IgD-negative memory B cell (primary cell): ENCODE results near the gene CDC42EP4. TPM values are rescaled to one million over a fixed set of nuclear protein-coding genes. Genes with fewer than 3 reads are reported as not detected.
"Not testable (repeated sequence)": the region's sequence is repeated elsewhere in the genome, so short reads cannot be mapped to it uniquely, and the experiment has no call there.

Experiments used
- H3K27ac Mint-ChIP-seq, 3 donors: one replicate each; pipeline ENCODE4 v1.8.0; 2020 to 2022; ENCODE audit warnings: mild to moderate bottlenecking in 3 of 3, mixed read lengths in 3 of 3, moderate library complexity in 1 of 3
- H3K27me3 Mint-ChIP-seq: one replicate; pipeline ENCODE4 v1.8.0; 2021; ENCODE audit warnings: mixed read lengths
- H3K36me3 Mint-ChIP-seq: one replicate; pipeline ENCODE4 v1.8.0; 2020; ENCODE audit warnings: mild to moderate bottlenecking, mixed read lengths
- H3K4me1 Mint-ChIP-seq, 3 donors: one replicate each; pipeline ENCODE4 v1.8.0; 2020 to 2022; ENCODE audit warnings: mixed read lengths in 3 of 3, mild to moderate bottlenecking in 1 of 3
- H3K4me3 Mint-ChIP-seq, 4 donors: one replicate each; pipeline ENCODE4 v1.8.0; 2020 to 2022; ENCODE audit warnings: mild to moderate bottlenecking in 4 of 4, mixed read lengths in 4 of 4, moderate library complexity in 3 of 4
- H3K9me3 Mint-ChIP-seq, 3 donors: one replicate each; pipeline ENCODE4 v1.8.0; 2020 to 2021; ENCODE audit warnings: mixed read lengths in 3 of 3, mild to moderate bottlenecking in 1 of 3
- polyA plus RNA-seq: library from polyadenylated mRNA; unstranded; fragments of 300-500 nt; fragmentation: Illumina TruSeq; gene quantifications from one replicate; pipeline ENCODE4 v1.2.3, GENCODE V29; 2021

Gene CDC42EP4
- polyA plus RNA-seq, 1 donor from 2014 or later = 0.39 TPM

GRCh38 chr17:73335591-73336407, 24.0 kb upstream of the CDC42EP4 start:
- Mint-ChIP-seq H3K9me3 (no peaks in the 10 kb centered on the region), H3K27ac (no peak overlapping the region), H3K4me1 (peaks cover 0 to 2% (median 0%) of the 10 kb centered on the region in 3 donors), H3K36me3 (peaks cover 3% of the 10 kb centered on the region), H3K27me3 (peaks cover 3% of the 10 kb centered on the region), H3K4me3 (no peak overlapping the region)

GRCh38 chr17:73334771-73335513, 23.1 kb upstream of the CDC42EP4 start:
- Mint-ChIP-seq H3K36me3 (peaks cover 3% of the 10 kb centered on the region), H3K4me3 (no peak overlapping the region), H3K9me3 (no peaks in the 10 kb centered on the region), H3K27ac (no peak overlapping the region), H3K27me3 (peaks cover 3% of the 10 kb centered on the region), H3K4me1 (peaks cover 0 to 2% (median 0%) of the 10 kb centered on the region in 3 donors)

GRCh38 chr17:73333445-73333844, 21.6 kb upstream of the CDC42EP4 start:
- not testable (repeated sequence) for H3K4me3 Mint-ChIP-seq, H3K27me3 Mint-ChIP-seq, H3K9me3 Mint-ChIP-seq, H3K4me1 Mint-ChIP-seq, H3K36me3 Mint-ChIP-seq, H3K27ac Mint-ChIP-seq

- Mint-ChIP-seq H3K27ac (no peak overlapping the region), H3K27me3 (peaks cover 8% of the 10 kb centered on the region), H3K4me1 (peaks cover 0 to 1% (median 0%) of the 10 kb centered on the region in 3 donors), H3K9me3 (no peaks in the 10 kb centered on the region), H3K36me3 (no peaks in the 10 kb centered on the region), H3K4me3 (no peak overlapping the region)
These were observed 19.3 kb upstream of the CDC42EP4 start for GRCh38 chr17:73331060-73331459.

- Mint-ChIP-seq H3K4me1 (peaks cover 0 to 3% (median 0%) of the 10 kb centered on the region in 3 donors), H3K36me3 (peaks cover 1% of the 10 kb centered on the region), H3K9me3 (no peaks in the 10 kb centered on the region), H3K27me3 (peaks cover 8% of the 10 kb centered on the region), H3K4me3 (no peak overlapping the region), H3K27ac (no peak overlapping the region)
These were observed 15.9 kb upstream of the CDC42EP4 start for GRCh38 chr17:73327676-73328075.

- Mint-ChIP-seq H3K4me1 (peaks cover 0 to 3% (median 0%) of the 10 kb centered on the region in 3 donors), H3K9me3 (peaks cover 0 to 2% (median 0%) of the 10 kb centered on the region in 3 donors), H3K4me3 (no peak overlapping the region), H3K36me3 (peaks cover 1% of the 10 kb centered on the region), H3K27ac (no peak overlapping the region), H3K27me3 (peaks cover 8% of the 10 kb centered on the region)
These were observed 13.7 kb upstream of the CDC42EP4 start for GRCh38 chr17:73325527-73325842.

GRCh38 chr17:73324711-73325526, 13.1 kb upstream of the CDC42EP4 start:
- Mint-ChIP-seq H3K4me3 (no peak overlapping the region), H3K4me1 (peaks cover 0 to 3% (median 2%) of the 10 kb centered on the region in 3 donors), H3K27me3 (peaks cover 8% of the 10 kb centered on the region), H3K9me3 (peaks cover 0 to 2% (median 0%) of the 10 kb centered on the region in 3 donors), H3K27ac (no peak overlapping the region), H3K36me3 (peaks cover 1% of the 10 kb centered on the region)

- no peak overlapping the region for H3K4me3 Mint-ChIP-seq
- peaks cover 1% of the 10 kb centered on the region for H3K36me3 Mint-ChIP-seq
- H3K4me1 Mint-ChIP-seq = peaks cover 0 to 5% (median 3%) of the 10 kb centered on the region in 3 donors
- H3K27me3 Mint-ChIP-seq = peaks cover 5% of the 10 kb centered on the region
- H3K27ac Mint-ChIP-seq = no peak overlapping the region
- peaks cover 0 to 2% (median 0%) of the 10 kb centered on the region in 3 donors for H3K9me3 Mint-ChIP-seq
These were observed 12.3 kb upstream of the CDC42EP4 start for GRCh38 chr17:73324160-73324475.

GRCh38 chr17:73323409-73324159, 11.8 kb upstream of the CDC42EP4 start:
- H3K4me1 Mint-ChIP-seq = peaks cover 0 to 5% (median 3%) of the 10 kb centered on the region in 3 donors
- H3K4me3 Mint-ChIP-seq = no peak overlapping the region
- peaks cover 1% of the 10 kb centered on the region for H3K27me3 Mint-ChIP-seq
- H3K9me3 Mint-ChIP-seq = peaks cover 0 to 2% (median 0%) of the 10 kb centered on the region in 3 donors
- peaks cover 1% of the 10 kb centered on the region for H3K36me3 Mint-ChIP-seq
- H3K27ac Mint-ChIP-seq = peak overlapping the region in 1 of 3 donors; percentile 24

GRCh38 chr17:73320601-73321264, 8.9 kb upstream of the CDC42EP4 start:
- Mint-ChIP-seq H3K27ac (peak overlapping the region in 1 of 3 donors; percentile 74), H3K9me3 (peaks cover 0 to 2% (median 0%) of the 10 kb centered on the region in 3 donors), H3K4me3 (no peak overlapping the region), H3K27me3 (no peaks in the 10 kb centered on the region), H3K4me1 (peaks cover 13 to 17% (median 15%) of the 10 kb centered on the region in 3 donors), H3K36me3 (peaks cover 1% of the 10 kb centered on the region)

- H3K4me3 Mint-ChIP-seq = no peak overlapping the region
- peaks cover 11 to 22% (median 15%) of the 10 kb centered on the region in 3 donors for H3K4me1 Mint-ChIP-seq
- no peaks in the 10 kb centered on the region for H3K36me3 Mint-ChIP-seq
- no peaks in the 10 kb centered on the region for H3K27me3 Mint-ChIP-seq
- no peak overlapping the region for H3K27ac Mint-ChIP-seq
- H3K9me3 Mint-ChIP-seq = peaks cover 0 to 2% (median 0%) of the 10 kb centered on the region in 3 donors
These were observed 8.0 kb upstream of the CDC42EP4 start for GRCh38 chr17:73319766-73320165.

GRCh38 chr17:73318836-73319235, 7.0 kb upstream of the CDC42EP4 start:
- Mint-ChIP-seq H3K4me1 (peaks cover 13 to 22% (median 15%) of the 10 kb centered on the region in 3 donors), H3K4me3 (no peak overlapping the region), H3K36me3 (no peaks in the 10 kb centered on the region), H3K27me3 (no peaks in the 10 kb centered on the region), H3K9me3 (peaks cover 0 to 2% (median 0%) of the 10 kb centered on the region in 3 donors), H3K27ac (no peak overlapping the region)

- Mint-ChIP-seq H3K4me3 (no peak overlapping the region), H3K9me3 (peaks cover 0 to 2% (median 0%) of the 10 kb centered on the region in 3 donors), H3K36me3 (no peaks in the 10 kb centered on the region), H3K27me3 (no peaks in the 10 kb centered on the region), H3K27ac (no peak overlapping the region), H3K4me1 (peaks cover 14 to 22% (median 15%) of the 10 kb centered on the region in 3 donors)
These were observed 6.6 kb upstream of the CDC42EP4 start for GRCh38 chr17:73318427-73318813.
